Putamen (tissue), 1 donor: Measurements from ENCODE around the gene KIFAP3.
"Not testable (repeated sequence)": the region's sequence is repeated elsewhere in the genome, so short reads cannot be mapped to it uniquely, and the experiment has no call there.

ENCODE experiments used
- DNase-seq: peaks from one replicate; pipeline ENCODE4 v3.0.0-alpha.2; 2016; ENCODE audit warnings: low spot score

The KIFAP3 gene

DNA sequence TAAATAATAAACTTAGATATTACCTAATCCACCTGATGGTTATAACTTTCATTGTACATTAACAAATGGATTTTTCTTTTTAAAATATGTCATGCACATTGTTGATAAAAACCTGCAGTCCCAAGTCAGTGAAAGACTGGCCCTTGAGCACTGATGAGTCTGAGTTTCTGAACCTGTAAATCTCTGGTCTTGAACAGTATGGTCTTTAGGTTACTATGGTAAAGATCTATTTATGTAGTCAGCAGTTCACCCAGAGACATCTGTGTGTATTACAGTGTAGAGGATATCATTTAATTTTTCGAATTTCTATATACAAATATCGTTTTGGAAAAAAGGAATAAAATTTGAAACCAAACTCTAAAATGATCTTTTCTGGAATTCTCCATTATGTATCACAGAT lies 150.4 kb downstream of the KIFAP3 start:
- no peak for DNase-seq

DNA sequence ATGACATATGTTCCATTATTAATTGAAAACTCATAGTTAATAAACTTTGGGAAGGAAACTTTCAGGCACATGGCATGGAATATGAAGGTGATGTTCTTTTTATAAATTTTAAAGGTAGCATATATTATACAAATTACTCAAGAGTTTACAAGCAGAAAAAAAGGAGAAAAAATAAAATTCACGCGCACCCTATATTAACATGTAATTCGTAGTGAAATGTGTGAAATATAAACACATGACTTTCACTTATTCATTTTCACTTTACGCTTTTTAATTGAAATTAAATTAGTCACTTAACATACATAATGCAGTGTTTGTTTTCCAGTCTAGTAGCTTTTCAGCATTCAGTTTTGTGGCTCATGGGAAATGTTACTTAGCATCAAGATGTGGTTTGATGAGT lies 153.4 kb downstream of the KIFAP3 start:
- no peak for DNase-seq

DNA sequence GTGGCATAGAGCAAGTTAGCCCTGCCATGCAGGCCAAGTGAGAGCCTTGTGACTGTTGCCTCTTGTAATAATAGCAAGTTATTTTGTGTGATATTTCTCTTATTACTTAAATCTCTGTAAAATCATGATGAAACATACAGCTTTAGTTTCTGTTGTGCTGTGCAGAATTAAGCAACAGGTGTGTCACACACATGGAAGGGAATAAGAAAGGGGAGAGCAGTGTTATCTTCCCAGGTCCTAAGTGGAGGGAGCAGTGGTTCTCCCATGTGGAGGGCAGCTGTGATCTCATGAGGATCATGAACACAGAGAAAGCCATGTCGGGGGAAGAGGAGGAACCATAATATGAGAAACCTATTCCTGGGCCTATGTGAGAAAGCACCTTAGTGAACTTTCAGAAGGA lies 155.6 kb downstream of the KIFAP3 start:
- DNase-seq = no peak

DNA sequence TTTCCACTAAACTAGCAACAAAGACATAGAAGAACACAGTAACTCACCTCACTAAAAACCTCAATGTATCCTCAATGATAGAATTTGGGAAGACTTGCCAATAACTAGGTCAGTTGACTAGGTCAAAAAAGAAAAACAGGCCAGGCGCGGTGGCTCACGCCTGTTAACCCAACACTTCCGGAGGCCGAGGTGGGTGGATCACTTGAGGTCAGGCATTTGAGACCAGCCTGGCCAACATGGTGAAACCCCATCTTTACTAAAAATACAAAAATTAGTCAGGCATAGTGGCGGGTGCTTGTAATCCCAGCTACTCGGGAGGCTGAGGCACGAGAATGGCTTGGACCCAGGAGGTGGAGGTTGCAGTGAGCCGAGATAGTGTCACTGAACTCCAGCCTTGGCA lies 156.3 kb downstream of the KIFAP3 start:
- not testable (repeated sequence) for DNase-seq

DNA sequence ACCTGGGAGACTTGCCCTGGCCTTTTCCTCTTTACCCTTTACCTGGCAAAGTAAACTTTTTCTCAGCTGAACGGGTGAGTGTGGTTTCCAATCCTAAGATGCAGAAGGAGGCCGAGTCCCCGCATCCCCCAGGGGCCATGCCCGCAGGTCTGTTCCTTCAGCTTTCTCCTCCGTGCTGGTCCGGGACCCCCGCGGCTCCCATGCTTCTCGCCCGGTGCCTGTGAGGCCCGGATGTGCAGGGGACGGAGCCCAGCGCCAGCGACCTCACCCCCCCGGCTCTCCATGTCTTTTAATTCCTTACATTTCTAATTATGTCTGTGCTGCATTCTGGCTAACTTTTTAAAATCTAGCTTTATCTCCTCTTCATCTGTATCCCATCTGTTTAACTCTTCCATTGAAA lies 159.3 kb downstream of the KIFAP3 start:
- DNase-seq = no peak

DNA sequence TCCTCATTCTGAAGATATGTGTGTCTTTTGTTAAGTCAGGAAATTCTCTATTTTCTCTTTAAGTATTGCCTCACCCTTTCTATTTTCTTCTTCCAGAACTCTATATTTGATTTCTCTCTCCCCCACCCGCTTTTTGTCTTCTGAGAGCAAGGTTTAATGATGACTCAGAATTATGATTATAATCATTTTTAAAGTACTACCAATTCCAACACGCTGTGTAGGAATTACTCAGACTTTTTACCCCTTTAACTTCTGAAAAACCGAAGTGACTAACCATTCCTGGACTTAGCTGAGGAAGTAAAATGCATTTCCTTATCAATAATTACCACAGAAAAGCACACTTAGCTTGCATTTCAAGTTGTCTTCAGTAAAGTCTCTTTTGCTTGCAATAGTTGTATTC lies 160.0 kb downstream of the KIFAP3 start:
- DNase-seq = peak; percentile 29

DNA sequence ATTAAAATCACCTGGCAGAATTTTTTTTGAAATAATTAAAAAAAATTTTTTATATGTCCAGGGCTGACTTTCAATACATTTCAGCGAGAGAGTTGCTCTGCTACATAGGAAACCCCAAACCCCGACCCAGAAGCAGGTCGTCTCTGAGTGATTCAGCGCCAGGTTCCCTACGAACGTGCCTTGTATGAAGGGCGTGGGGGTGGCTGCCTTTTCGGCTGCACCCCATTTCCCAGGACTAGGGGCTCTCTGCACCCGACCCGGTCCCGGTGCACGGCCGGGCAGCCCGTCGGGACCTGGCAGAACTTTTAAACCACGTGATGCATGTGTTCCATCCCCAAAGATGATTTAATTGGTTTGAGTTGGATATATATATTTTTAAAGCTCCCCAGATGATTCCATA lies 165.0 kb downstream of the KIFAP3 start:
- DNase-seq = no peak

DNA sequence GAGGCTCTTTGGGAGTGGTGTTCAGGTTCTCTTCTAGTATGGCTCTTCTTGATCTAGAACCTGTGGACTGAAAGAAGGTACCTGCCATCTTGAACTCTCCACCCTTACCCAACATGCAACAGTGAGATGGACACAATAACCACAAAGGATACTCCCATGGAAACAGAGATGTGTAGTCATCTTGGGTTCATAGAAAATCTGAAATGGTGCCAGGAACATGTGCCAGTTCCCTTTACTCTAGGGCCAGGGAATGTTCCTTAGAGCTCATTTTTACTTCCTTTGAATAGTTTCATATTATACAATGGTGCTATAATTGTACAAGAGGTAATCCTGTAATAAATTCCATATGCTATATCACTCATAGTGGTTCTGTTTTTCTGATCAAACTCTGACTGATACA lies 167.6 kb downstream of the KIFAP3 start:
- no peak for DNase-seq

DNA sequence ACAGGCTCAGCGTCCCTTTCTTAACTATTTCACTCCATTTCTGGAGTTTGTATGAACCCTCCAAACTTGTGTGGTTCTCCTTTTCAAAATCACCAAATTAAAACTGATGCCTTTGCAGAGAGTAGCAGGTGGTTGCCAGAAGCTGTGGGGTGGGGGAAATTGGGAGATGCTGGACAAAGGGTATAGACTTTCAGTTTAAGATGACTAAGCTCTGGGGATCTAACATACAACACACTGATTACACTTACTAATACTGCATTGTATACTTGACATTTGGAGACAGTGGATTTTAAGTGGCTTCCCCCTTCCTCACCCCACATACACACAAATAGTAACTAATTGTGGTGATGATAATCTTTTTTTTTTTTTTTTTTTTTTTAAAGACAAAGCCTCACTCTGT lies 169.7 kb downstream of the KIFAP3 start:
- DNase-seq = no peak

DNA sequence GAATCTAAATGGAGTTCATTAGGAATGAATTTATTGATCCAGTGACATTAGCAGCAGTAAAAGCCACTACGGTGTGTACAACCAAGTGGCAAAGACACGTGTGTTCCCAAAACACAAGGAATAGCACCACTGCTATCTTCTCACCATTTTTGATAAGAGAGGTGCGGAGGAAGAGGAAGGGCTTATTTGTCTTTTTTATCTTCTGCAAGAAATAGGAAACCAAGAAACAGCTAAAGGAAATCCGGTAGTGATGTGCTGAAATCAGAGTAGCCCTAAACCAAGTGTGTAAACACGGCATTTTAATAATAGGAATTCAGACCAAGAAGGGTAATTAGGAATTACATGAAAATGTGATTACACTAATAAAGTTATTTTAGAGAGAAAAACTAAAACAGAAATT lies 171.7 kb downstream of the KIFAP3 start:
- DNase-seq = no peak

DNA sequence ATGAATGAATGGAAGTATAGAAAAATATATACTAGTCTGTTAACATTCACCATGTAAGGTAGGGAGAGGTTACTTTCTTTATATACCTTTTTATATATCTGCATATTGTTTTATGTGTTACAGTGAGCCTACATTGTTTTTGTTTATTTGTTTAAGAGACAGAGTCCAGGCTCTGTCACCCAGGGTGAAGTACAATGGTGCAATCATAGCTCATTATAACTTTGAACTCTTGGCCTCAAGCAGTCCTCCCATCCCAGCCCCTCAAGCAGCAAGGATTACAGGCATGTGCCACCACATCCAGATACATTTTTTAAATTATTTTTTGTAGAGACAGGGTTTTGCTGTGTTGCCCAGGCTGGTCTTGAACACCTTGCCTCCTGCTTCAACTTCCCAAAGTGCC lies 173.4 kb downstream of the KIFAP3 start:
- no peak for DNase-seq

DNA sequence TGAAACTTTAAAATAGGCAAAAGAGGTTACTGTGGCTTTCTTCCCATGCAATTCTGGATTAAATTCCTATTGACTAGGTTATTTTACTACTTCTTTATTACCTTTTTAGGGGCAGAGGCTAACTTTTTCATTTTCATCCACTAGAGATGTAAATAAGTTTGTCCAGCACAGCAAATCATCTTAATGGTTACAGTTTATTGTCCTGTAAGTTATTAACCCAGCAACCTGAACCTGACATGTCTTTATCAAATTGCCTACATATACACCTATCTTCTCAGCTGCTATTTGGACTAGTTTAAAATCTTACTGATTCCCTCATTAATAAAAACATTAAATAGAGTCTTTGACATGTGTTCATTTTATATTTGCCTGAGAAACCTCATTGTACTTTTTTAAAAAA lies 173.9 kb downstream of the KIFAP3 start:
- no peak for DNase-seq

DNA sequence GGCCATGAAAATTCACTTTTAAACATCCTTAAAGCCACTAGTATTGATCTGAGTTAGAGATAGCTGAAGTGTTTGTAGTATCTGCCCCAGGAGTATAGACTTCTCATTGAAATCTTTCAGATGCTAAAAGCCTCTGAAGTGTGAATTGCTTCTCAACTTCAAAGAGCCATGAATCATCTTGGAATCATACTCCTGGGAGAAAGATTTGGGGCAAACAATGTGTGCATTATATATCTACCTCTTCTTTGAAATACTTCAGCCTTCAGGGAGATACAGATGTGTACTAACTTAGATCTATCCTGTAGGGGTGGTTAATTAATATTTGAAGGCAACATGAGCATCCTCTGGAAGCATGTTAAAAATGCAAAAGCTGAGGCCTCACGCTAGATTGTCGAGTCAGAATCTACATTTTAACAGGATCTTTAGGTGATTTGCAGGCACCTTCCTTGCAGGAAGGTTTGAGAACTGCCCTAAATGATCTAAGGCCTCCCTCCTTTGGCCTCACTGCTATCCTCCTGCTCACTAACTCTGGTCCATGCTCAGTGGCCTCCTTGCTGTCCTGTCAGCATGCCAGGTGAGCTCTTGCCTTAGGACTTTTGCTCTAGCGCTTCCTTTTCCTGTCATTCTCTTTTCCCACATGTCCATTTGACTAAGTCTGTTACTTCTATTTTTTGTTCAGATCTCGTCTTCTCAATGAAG lies 174.8 kb downstream of the KIFAP3 start:
- no peak for DNase-seq

DNA sequence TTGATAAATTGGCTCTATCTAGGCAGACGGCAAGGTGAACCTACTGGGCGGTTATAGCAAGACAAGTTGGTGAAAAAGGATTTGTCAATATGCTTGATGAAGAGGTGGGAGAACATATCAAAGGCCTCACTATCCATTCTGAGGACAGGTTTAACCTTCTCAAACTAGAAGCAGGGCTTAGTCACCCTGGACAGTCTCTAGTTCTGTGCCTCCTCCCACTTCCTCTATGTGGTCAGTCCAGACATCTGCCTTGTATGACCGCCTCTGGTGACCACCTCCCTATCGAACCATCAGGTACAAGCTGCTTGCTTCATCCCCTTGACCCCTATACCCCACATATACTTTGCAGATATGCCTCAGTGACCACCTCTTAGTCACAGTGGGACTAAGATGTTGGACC lies 178.5 kb downstream of the KIFAP3 start:
- DNase-seq = no peak

DNA sequence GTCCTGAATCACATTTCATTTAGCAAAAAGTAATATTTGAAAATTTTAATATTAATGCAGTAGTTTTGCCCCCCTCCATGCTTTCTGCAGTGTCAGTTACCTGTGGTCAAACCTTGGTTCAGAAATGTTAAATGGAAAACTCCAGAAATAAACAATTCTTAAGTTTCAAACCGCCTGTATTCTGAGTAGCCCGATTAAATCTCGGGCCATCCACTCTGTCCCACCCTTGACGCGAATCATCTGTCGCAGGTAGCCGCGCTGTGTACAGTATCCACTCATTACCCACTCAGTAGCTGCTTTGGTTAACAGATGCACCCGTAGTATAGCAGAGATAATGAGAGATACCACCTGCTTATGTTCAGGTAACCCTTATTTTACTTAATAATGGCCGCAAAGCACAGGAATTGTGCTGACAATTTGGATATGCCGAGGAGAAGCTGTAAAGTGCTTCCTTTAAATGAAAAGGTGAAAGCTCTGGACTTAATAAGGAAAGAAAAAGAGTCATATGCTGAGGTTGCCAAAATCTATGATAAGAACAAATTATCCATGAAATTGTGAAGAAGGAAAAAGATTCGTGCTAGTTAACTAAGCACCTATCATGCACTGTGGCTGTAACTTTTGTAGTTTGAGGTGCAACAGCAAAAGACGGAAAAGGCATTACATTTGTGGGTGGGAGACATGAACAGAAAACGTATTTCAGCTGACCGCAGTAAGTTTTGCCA lies 179.9 kb downstream of the KIFAP3 start:
- DNase-seq = no peak

DNA sequence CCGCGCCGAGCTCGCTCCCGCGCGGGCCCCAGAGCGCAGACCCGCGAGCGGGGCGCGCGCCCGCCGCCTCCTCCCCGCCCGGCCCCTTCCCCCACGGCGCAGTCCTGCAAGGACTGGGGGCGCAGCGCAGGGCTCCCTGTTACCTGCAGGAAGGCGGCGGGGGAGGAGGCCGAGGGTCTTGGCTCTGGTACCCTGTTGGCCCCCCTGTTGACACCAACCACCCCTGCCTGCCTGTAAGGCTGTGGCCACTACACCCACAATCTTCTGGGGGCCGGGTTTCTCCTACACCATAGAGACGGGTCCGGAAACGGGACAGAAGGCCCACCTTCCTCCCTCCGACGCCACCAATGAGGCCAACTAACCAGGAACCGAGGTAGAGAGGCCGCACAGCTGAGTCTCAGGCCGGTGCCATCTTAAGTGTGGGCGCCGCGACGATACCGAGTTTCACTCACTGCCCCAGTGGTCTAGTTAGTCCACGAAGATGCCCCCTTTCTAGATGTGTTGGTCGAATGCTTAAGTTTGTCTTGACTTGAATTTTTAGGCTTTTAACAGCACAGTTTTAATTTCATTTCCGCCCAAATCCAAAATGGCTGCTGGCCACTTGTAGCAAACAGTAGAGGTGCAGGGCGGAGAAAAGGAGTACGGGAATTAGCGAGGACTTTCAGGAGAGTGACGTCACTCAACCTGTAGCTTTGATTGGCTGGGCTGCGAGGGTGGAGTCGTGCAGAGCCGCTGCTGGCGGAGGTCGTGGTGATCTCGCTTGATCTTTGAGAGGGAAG lies 180.7 kb downstream of the KIFAP3 start, which contains the start of gene SCYL3:
TSS of gene SCYL3 (minus strand) at position 252 of the 779 bp plus-strand sequence. CDS start 5,056 bp downstream, outside the sequence.
- DNase-seq = peak; percentile 99

DNA sequence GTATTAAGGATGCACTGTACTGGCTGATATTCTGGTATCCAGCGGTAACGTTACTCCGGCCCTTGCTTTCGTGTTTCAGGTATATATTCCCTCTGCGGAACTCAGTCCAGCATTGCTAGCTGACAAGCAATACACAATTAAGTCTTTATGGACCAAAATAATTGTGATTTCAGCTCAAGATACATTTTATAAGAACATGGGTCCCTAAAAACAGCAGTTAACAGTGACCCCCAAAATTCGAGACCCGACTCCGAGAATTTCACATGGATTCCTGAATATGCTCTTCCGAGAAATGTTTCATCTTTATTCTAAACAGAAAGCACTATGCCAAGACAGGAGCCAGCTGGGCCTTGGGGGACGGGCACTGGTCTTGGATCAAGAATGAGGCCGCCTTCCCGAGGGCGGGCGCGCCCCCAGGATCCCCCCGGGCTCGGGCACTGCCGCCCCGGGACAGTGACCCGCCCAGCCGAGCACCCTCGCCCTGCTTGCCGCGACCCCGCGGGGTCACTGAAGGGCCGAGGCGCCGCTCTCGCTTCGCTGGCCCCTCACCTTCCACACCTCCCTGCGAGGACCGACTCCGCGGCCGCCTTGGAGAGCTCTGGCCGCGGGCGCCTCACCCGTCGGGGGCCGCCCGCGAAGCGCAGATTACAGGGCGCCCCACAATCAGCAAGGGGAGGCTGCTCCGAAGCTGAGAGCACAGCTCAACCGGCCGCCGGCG lies 181.4 kb downstream of the KIFAP3 start:
- DNase-seq = peak; percentile 38

DNA sequence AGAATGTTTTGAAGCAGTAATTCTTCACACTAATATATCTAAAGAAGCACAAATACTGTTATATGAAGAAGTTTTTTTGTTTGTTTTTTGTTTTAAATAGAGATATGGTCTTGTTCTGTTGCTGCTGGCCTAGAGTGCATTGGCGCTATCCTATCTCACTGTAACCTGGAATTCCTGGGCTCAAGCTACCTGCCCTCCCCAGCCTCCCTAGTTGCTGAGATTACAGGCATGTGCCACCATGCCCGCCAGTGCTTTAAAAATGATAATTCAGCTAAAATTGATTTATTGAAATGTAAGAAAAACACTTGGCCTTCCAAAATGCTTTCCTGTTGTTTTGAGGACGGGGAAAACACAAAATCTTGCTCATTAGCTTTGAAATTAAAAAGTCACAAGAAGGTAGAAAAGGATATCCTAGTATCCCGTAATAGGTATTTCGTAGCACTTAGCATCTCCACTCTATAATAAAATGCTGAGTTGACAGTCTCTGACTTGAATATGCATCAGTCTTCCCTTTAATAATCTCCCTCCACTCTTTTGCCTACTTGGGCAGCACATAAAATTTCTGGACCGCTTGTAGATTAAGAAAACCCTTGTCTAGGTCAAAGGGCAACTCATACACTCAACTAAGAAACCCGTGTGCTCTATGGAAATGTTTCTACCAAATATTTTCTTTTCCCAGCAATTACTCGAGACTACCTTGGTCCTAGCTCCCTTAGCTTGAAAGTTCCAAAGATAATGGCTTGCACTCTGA lies 182.1 kb downstream of the KIFAP3 start:
- no peak for DNase-seq

DNA sequence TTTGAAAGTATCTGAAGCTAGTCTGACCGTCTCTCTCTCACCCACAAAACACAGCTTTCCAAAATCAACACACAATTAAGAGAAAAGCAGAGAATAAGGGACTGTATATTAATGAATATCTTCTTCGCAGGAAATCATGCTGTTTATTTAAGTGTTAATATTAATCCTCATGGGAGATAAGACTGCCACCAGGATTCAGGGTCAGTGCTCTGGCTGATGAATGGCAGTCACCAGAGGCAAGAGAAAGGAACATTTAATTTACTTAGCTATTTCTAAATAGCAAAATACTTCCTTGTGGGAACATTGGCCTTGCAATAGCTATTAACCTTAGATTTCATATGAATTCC lies 183.0 kb downstream of the KIFAP3 start:
- no peak for DNase-seq

DNA sequence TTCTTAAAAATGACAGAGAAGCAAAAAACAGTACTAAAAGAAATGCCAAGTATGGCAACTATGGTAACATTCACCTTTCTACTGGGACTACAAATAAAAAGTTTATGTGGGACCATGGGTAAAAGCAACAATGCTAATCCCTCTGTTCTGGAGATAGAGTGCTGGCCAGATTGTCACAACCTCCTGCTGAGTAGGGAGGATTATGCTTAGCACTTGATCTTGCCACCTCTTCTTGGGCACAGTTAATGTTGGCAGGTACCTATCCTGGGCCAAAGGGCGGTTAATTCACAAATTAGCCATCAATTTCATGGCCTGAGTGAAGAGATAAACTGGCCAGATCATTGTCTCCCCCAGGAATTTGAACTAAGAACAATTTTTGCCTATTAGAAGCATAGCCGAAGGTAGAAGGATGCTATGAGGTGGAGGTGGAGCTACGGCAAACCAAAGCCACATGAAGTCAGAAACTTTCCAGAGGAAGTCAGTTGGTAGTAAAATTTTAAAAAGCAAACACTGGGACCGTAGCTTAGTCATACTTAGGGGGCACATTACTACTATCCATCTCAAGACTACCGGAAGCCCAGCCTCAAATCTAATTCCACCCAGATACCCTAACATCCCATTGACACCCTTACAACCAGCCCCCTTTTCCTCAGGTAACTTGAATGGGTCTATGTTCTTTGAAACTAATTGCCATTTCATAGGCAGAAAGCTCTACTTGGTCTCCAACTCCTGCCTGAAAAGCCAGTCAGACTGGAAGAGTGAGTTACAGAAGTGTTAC lies 183.5 kb downstream of the KIFAP3 start:
- no peak for DNase-seq

DNA sequence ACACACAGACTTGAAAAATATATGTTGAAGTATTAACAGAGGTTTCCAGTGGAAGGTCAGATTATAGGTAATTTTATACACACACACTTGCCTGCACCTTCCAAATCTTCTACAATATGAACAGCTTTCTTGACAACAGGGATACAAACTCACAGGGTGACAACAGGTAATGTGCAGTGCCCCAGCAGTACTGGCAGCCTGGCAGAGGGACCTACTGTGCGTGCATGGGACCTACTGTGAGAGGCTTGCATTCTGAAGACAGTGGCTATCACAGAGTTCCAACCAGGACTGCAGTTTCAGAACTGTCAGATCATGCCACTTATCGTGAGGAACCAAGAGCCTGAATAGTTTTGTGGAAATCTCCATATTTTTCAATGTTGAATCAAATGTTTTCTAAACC lies 184.6 kb downstream of the KIFAP3 start:
- no peak for DNase-seq
